ENCODE results near the gene CEP85L.

- TF ChIP-seq CTCF (IDR thresholded peaks at IDR 0.05 in 4 of 5, conservative IDR thresholded peaks at IDR 0.05 in 1 of 5) = no peak
- no peak for TF ChIP-seq POLR2A (IDR thresholded peaks at IDR 0.05)
These were observed 42.2 kb upstream of the CEP85L start for GRCh38 chr6:118693562-118693961.

Measured in gastrocnemius medialis (tissue), 4 donors.